GM12892 (cell line): ENCODE measurements around the gene TK2.

Source experiments
- POLR2A ChIP-seq: IDR thresholded peaks from 2 replicates; pipeline ENCODE4 v1.6.1; 2011; ENCODE audit warnings: low read depth, low read length, control low read depth
- POLR2AphosphoS5 ChIP-seq: IDR thresholded peaks from 2 replicates; pipeline ENCODE4 v1.6.1; 2011; ENCODE audit warnings: low read depth, low read length, control low read depth
- TAF1 ChIP-seq: IDR thresholded peaks from 2 replicates; pipeline ENCODE4 v1.6.1; 2011; ENCODE audit warnings: low read depth, mild to moderate bottlenecking, control low read depth, low read length, borderline replicate concordance

DNA sequence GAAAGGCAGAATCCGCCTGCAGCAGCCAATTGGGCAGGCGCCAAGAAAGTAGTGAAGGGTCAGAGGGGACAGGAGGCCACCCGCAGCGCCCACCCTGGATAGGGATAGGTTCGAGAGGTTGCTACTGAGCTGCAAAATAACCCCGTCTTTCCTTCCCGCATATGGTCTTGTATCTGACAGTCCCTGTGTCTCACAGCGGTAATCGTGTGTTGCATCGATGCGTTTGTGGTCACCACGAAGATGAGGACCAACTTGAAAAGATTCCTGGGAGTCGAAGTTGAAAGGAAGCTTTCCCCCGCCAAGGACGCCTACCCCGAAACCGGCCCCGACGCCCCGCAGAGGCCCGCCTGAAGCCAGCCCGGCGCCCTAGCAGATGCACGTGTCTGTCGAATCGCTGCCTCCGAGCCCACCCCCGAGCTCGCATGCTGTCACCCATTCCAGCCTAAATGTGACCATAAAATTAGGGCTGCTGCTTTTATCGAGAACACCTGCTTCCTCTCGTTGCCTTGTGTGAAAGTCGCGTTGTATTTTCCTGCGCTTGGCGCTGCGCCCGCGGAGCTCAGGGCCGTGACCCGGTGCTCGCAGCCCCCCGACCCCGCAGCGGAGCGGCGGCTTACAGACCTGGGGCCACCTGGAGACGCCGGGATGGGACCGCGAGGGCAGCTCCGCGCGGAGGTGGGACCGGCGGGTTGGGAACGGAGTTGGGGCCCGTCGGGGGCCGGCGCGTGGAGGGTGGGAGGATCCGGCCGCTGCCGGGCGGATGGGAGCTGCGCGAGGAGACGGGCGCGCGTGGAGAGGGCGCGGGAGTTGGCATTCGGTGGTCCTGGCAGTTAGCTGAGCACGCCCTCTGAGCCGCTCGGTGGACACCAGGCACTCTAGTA, 29.0 kb upstream of the TK2 start, which contains the start of gene CMTM2:
- TF ChIP-seq TAF1, result no peak
- TF ChIP-seq POLR2A, result no peak
- TF ChIP-seq POLR2AphosphoS5, result no peak
